HEK293 (cell line): Measurements from ENCODE around the gene AKT1.

ENCODE experiments used
- EGR2 ChIP-seq: fragments of 450-650 bp; formaldehyde crosslinking; IDR thresholded peaks from 2 replicates; pipeline ENCODE4 v1.5.1; 2016; ENCODE audit warnings: low read depth, missing biosample characterization, missing genetic modification characterization
- SALL2 ChIP-seq: fragments of 450-650 bp; formaldehyde crosslinking; IDR thresholded peaks from 2 replicates; pipeline ENCODE4 v1.5.0; 2017; ENCODE audit warnings: missing biosample characterization, mild to moderate bottlenecking, missing genetic modification characterization, borderline replicate concordance
- SP3 ChIP-seq: fragments of 450-650 bp; formaldehyde crosslinking; IDR thresholded peaks from 2 replicates; pipeline ENCODE4 v1.5.1; 2016; ENCODE audit warnings: missing biosample characterization, missing genetic modification characterization
- TCF7L2 ChIP-seq: IDR thresholded peaks from 2 replicates; pipeline ENCODE4 v1.6.1; 2011; ENCODE audit warnings: low read depth, mild to moderate bottlenecking, inconsistent platforms, low read length, moderate library complexity, borderline replicate concordance
- ZIC2 ChIP-seq: fragments of 450-650 bp; formaldehyde crosslinking; IDR thresholded peaks from 2 replicates; pipeline ENCODE4 v1.5.1; 2016; ENCODE audit warnings: missing biosample characterization, missing genetic modification characterization
- ZNF148 ChIP-seq: fragments of 450-650 bp; formaldehyde crosslinking; IDR thresholded peaks from 2 replicates; pipeline ENCODE4 v1.5.0; 2017; ENCODE audit warnings: missing biosample characterization, missing genetic modification characterization, borderline replicate concordance
- ZNF16 ChIP-seq: fragments of 450-650 bp; formaldehyde crosslinking; IDR thresholded peaks from 2 replicates; pipeline ENCODE4 v1.5.1; 2016; ENCODE audit warnings: low read depth, missing biosample characterization, missing genetic modification characterization
- ZNF214 ChIP-seq: fragments of 450-650 bp; formaldehyde crosslinking; IDR thresholded peaks from 2 replicates; pipeline ENCODE4 v1.5.1; 2017; ENCODE audit warnings: missing biosample characterization, mild to moderate bottlenecking, missing genetic modification characterization, borderline replicate concordance
- ZNF223 ChIP-seq: fragments of 450-650 bp; formaldehyde crosslinking; IDR thresholded peaks from 2 replicates; pipeline ENCODE4 v1.5.1; 2016; ENCODE audit warnings: missing biosample characterization, missing genetic modification characterization
- ZNF24 ChIP-seq: fragments of 450-650 bp; formaldehyde crosslinking; IDR thresholded peaks from 2 replicates; pipeline ENCODE4 v1.5.1; 2016; ENCODE audit warnings: missing biosample characterization, missing genetic modification characterization
- ZNF311 ChIP-seq: fragments of 450-650 bp; formaldehyde crosslinking; IDR thresholded peaks from 2 replicates; pipeline ENCODE4 v1.5.1; 2017; ENCODE audit warnings: missing biosample characterization, missing genetic modification characterization, borderline replicate concordance
- ZNF335 ChIP-seq: fragments of 450-650 bp; formaldehyde crosslinking; conservative IDR thresholded peaks from 2 replicates; pipeline ENCODE4 v1.5.1; 2016; ENCODE audit warnings: missing biosample characterization, missing genetic modification characterization
- ZNF341 ChIP-seq: fragments of 450-650 bp; formaldehyde crosslinking; IDR thresholded peaks from 2 replicates; pipeline ENCODE4; 2016; ENCODE audit warnings: low read depth, missing biosample characterization, missing genetic modification characterization
- ZNF416 ChIP-seq: fragments of 450-650 bp; formaldehyde crosslinking; IDR thresholded peaks from 2 replicates; pipeline ENCODE4 v1.5.1; 2016; ENCODE audit warnings: missing biosample characterization, missing genetic modification characterization
- ZNF501 ChIP-seq: fragments of 450-650 bp; formaldehyde crosslinking; IDR thresholded peaks from 2 replicates; pipeline ENCODE4 v1.5.1; 2016; ENCODE audit warnings: missing biosample characterization, missing genetic modification characterization
- ZNF510 ChIP-seq: fragments of 450-650 bp; formaldehyde crosslinking; IDR thresholded peaks from 2 replicates; pipeline ENCODE4 v1.5.1; 2018; ENCODE audit warnings: mild to moderate bottlenecking, missing genetic modification characterization, missing biosample characterization; ENCODE audit not compliant: insufficient replicate concordance
- ZNF600 ChIP-seq: fragments of 450-650 bp; formaldehyde crosslinking; IDR thresholded peaks from 2 replicates; pipeline ENCODE4 v1.5.1; 2016; ENCODE audit warnings: missing biosample characterization, missing genetic modification characterization
- ZNF621 ChIP-seq: fragments of 450-650 bp; formaldehyde crosslinking; IDR thresholded peaks from 2 replicates; pipeline ENCODE4 v1.5.1; 2017; ENCODE audit warnings: missing biosample characterization, missing genetic modification characterization
- ZNF623 ChIP-seq: fragments of 450-650 bp; formaldehyde crosslinking; IDR thresholded peaks from 2 replicates; pipeline ENCODE4 v1.5.1; 2016; ENCODE audit warnings: missing biosample characterization, missing genetic modification characterization
- ZNF658 ChIP-seq: fragments of 450-650 bp; formaldehyde crosslinking; IDR thresholded peaks from 2 replicates; pipeline ENCODE4; 2016; ENCODE audit warnings: missing biosample characterization, missing genetic modification characterization
- ZNF747 ChIP-seq: fragments of 450-650 bp; formaldehyde crosslinking; IDR thresholded peaks from 2 replicates; pipeline ENCODE4 v1.5.1; 2016; ENCODE audit warnings: missing biosample characterization, missing genetic modification characterization
- ZNF76 ChIP-seq: fragments of 450-650 bp; formaldehyde crosslinking; IDR thresholded peaks from 2 replicates; pipeline ENCODE4; 2016; ENCODE audit warnings: low read depth, missing biosample characterization, missing genetic modification characterization, borderline replicate concordance
- ZNF791 ChIP-seq: fragments of 450-650 bp; formaldehyde crosslinking; IDR thresholded peaks from 2 replicates; pipeline ENCODE4 v1.5.1; 2016; ENCODE audit warnings: missing biosample characterization, missing genetic modification characterization
- ZSCAN18 ChIP-seq: fragments of 450-650 bp; formaldehyde crosslinking; IDR thresholded peaks from 2 replicates; pipeline ENCODE4 v1.5.1; 2016; ENCODE audit warnings: missing biosample characterization, missing genetic modification characterization
- ZSCAN30 ChIP-seq: fragments of 450-650 bp; IDR thresholded peaks from 2 replicates; pipeline ENCODE4 v1.5.1; 2018; ENCODE audit warnings: missing biosample characterization, mild to moderate bottlenecking, missing genetic modification characterization, moderate library complexity
- ZSCAN4 ChIP-seq: fragments of 450-650 bp; formaldehyde crosslinking; IDR thresholded peaks from 2 replicates; pipeline ENCODE4 v1.5.1; 2017; ENCODE audit warnings: missing biosample characterization, missing genetic modification characterization
- TF ChIP-seq, protein P1 (sequence below): fragments of 450-650 bp; formaldehyde crosslinking; IDR thresholded peaks from 2 replicates; pipeline ENCODE4 v1.5.1; 2017; ENCODE audit warnings: missing biosample characterization, mild to moderate bottlenecking, missing genetic modification characterization, moderate library complexity
- TF ChIP-seq, protein P2 (sequence below): fragments of 450-650 bp; formaldehyde crosslinking; IDR thresholded peaks from 2 replicates; pipeline ENCODE4 v1.5.1; 2016; ENCODE audit warnings: missing biosample characterization, missing genetic modification characterization
- TF ChIP-seq, protein P3 (sequence below): fragments of 450-650 bp; formaldehyde crosslinking; IDR thresholded peaks from 2 replicates; pipeline ENCODE4 v1.5.1; 2016; ENCODE audit warnings: missing biosample characterization, missing genetic modification characterization
- TF ChIP-seq, protein P4 (sequence below): fragments of 450-650 bp; formaldehyde crosslinking; IDR thresholded peaks from 2 replicates; pipeline ENCODE4 v1.5.1; 2016; ENCODE audit warnings: missing biosample characterization, missing genetic modification characterization

The AKT1 gene

DNA sequence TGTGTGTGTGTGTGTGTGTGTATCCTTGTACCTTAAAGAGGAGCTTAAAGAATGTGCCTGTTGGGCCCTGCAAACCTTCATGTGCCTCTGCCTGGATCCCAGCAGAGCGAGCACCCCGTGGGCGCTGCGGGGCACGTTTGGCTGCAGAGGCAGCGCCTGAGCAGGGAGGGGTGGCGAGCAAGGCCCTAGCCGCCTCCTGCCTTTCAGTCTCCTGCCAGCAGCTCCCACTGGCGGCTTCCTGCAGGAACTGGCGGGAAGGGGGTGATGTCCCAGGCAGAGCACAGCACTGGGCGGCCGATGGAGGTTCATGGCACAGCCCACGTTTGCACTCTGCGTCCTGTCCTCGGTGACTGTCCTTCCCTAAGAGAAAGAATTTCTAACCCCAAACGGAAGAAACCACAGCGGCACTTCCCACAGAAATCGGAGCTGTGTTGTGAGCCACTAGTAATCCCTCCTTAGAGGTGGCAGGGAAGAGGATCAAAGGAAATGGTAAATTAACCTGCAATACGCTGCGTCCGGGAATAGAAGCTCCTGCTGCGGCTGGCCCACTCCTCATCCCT lies 25.2 kb upstream of the AKT1 start (continued):
- TF ChIP-seq, protein P1, sequence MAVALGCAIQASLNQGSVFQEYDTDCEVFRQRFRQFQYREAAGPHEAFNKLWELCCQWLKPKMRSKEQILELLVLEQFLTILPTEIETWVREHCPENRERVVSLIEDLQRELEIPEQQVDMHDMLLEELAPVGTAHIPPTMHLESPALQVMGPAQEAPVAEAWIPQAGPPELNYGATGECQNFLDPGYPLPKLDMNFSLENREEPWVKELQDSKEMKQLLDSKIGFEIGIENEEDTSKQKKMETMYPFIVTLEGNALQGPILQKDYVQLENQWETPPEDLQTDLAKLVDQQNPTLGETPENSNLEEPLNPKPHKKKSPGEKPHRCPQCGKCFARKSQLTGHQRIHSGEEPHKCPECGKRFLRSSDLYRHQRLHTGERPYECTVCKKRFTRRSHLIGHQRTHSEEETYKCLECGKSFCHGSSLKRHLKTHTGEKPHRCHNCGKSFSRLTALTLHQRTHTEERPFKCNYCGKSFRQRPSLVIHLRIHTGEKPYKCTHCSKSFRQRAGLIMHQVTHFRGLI (tag by site-specific recombination): no peak
- TF ChIP-seq SALL2 (tag by site-specific recombination) (no peak), ZSCAN4 (no peak; the same call in 1 of the 2 replicates), ZNF76 (tag by site-specific recombination) (no peak), ZSCAN30 (tag by site-specific recombination) (0 out of 2 replicates have a peak, but pooled peaks have one; percentile 25), SP3 (tag by site-specific recombination) (no peak), TCF7L2 (no peak), ZNF214 (tag by site-specific recombination) (no peak), ZNF621 (no peak), ZNF335 (tag by site-specific recombination) (peak; percentile 32; the same call in 1 of the 2 replicates), ZNF311 (no peak), ZNF223 (tag by site-specific recombination) (no peak), ZNF148 (tag by site-specific recombination) (no peak), ZNF501 (tag by site-specific recombination) (no peak), ZNF24 (tag by site-specific recombination) (no peak), ZNF416 (tag by site-specific recombination) (no peak), ZIC2 (tag by site-specific recombination) (peak; percentile 86), ZNF747 (no peak), ZNF16 (tag by site-specific recombination) (no peak), ZNF341 (tag by site-specific recombination) (peak; percentile 99), ZSCAN18 (no peak), ZNF623 (tag by site-specific recombination) (no peak), ZNF658 (tag by site-specific recombination) (no peak), ZNF791 (no peak), EGR2 (peak; percentile 66), ZNF600 (tag by site-specific recombination) (peak; percentile 45), ZNF510 (no peak)
- TF ChIP-seq, protein P2, sequence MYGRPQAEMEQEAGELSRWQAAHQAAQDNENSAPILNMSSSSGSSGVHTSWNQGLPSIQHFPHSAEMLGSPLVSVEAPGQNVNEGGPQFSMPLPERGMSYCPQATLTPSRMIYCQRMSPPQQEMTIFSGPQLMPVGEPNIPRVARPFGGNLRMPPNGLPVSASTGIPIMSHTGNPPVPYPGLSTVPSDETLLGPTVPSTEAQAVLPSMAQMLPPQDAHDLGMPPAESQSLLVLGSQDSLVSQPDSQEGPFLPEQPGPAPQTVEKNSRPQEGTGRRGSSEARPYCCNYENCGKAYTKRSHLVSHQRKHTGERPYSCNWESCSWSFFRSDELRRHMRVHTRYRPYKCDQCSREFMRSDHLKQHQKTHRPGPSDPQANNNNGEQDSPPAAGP (tag by site-specific recombination): peak; percentile 33; the same call in 1 of the 2 replicates
- TF ChIP-seq, protein P3, sequence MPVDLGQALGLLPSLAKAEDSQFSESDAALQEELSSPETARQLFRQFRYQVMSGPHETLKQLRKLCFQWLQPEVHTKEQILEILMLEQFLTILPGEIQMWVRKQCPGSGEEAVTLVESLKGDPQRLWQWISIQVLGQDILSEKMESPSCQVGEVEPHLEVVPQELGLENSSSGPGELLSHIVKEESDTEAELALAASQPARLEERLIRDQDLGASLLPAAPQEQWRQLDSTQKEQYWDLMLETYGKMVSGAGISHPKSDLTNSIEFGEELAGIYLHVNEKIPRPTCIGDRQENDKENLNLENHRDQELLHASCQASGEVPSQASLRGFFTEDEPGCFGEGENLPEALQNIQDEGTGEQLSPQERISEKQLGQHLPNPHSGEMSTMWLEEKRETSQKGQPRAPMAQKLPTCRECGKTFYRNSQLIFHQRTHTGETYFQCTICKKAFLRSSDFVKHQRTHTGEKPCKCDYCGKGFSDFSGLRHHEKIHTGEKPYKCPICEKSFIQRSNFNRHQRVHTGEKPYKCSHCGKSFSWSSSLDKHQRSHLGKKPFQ (tag by site-specific recombination): no peak
- TF ChIP-seq, protein P4, sequence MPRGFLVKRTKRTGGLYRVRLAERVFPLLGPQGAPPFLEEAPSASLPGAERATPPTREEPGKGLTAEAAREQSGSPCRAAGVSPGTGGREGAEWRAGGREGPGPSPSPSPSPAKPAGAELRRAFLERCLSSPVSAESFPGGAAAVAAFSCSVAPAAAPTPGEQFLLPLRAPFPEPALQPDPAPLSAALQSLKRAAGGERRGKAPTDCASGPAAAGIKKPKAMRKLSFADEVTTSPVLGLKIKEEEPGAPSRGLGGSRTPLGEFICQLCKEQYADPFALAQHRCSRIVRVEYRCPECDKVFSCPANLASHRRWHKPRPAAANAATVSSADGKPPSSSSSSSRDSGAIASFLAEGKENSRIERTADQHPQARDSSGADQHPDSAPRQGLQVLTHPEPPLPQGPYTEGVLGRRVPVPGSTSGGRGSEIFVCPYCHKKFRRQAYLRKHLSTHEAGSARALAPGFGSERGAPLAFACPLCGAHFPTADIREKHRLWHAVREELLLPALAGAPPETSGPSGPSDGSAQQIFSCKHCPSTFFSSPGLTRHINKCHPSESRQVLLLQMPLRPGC (tag by site-specific recombination): no peak
